ENCODE results near the gene NPAS3. TPM values are rescaled to one million over a fixed set of nuclear protein-coding genes. Genes with fewer than 3 reads are reported as not detected.

NPAS3 gene
- total RNA-seq, 1 experiment from 2014 or later = not detected

DNA sequence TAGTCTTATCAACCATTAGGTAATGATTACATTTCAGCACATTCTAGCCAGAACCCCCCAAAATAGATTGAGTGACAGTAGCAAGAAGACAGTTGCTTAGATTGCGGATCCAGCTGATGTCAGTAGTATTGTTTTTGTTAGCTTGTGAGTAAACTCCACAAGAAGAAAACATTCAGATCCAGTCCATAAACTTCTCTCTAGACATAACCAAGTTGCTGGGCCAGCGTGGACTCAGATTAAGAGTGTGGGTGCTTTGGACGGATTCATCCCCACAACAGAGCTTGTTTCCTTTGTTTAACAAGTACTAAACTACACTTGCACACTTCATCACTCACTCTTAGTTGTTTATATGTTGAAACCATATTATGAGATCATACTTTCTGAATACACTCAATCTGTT lies 293.4 kb downstream of the NPAS3 start:
- no peak overlapping the region for H3K4me2 ChIP-seq
- TF ChIP-seq EZH2 (IDR thresholded peaks at IDR 0.05; ENCODE audit: low read depth) = no peak
- TF ChIP-seq, protein P1, sequence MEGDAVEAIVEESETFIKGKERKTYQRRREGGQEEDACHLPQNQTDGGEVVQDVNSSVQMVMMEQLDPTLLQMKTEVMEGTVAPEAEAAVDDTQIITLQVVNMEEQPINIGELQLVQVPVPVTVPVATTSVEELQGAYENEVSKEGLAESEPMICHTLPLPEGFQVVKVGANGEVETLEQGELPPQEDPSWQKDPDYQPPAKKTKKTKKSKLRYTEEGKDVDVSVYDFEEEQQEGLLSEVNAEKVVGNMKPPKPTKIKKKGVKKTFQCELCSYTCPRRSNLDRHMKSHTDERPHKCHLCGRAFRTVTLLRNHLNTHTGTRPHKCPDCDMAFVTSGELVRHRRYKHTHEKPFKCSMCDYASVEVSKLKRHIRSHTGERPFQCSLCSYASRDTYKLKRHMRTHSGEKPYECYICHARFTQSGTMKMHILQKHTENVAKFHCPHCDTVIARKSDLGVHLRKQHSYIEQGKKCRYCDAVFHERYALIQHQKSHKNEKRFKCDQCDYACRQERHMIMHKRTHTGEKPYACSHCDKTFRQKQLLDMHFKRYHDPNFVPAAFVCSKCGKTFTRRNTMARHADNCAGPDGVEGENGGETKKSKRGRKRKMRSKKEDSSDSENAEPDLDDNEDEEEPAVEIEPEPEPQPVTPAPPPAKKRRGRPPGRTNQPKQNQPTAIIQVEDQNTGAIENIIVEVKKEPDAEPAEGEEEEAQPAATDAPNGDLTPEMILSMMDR (conservative IDR thresholded peaks at IDR 0.05) = no peak
- no peaks in the 10 kb centered on the region for H4K20me1 ChIP-seq (ENCODE audit: insufficient read depth)
- no peak for DNase-seq
- H2AFZ ChIP-seq = no peak overlapping the region
- no peaks in the 10 kb centered on the region for H3K36me3 ChIP-seq (ENCODE audit: low read depth)
- ChIA-PET CTCF (no interaction called here), POLR2A (ENCODE audit: unreplicated experiment) (no interaction called here)
- H3K9me2 ChIP-seq (ENCODE audit: insufficient read depth) = no peaks in the 10 kb centered on the region
- no peaks in the 10 kb centered on the region for H3K27me3 ChIP-seq (ENCODE audit: insufficient read depth, low read depth)
- H3K4me3 ChIP-seq = no peak overlapping the region
- no peaks in the 10 kb centered on the region for H3K79me2 ChIP-seq (ENCODE audit: low read depth)
- no TSS peak for BruUV-seq (replicated peaks)
- H3K4me1 ChIP-seq (replicated peaks; ENCODE audit: insufficient read depth) = no peaks in the 10 kb centered on the region
- intact Hi-C loops (cut with micrococcal nuclease; ENCODE audit: unreplicated experiment) = no loop called here
- H3F3A ChIP-seq (ENCODE audit: insufficient read depth, low read depth) = no peaks in the 10 kb centered on the region
- no peaks in the 10 kb centered on the region for H3K9me3 ChIP-seq (ENCODE audit: insufficient read depth, low read depth)
- H3K27ac ChIP-seq = no peak overlapping the region

DNA sequence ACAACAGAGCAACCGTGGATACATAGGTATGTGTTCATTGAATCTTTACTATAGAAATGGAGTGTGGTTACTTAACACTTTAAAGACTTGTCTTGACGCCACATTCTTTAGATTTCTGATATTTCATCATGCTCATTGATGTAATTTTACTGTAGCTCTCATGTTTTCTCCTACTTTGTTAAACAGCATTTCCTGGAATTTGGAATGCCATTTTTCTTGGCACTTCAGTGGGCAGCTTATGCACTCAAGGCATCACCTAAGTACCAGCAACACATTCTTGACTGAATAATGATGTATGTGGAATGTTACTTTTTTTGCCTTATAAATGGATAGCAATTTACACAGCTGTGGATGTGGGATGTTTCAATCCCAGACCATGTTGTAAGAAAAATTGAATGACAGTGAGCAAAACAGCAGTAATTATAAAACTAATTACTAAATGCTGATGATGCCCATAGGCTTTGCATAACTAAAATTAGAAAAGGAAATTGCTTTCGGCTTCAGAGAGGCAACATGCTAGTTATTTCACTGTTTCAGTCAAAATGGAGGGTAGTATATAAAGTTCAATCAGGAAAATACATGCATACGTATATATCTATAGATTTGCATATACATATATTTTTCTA lies 298.5 kb downstream of the NPAS3 start:
- Histone ChIP-seq H3K4me1 (replicated peaks; ENCODE audit: insufficient read depth) (no peaks in the 10 kb centered on the region), H3K4me3 (no peak overlapping the region), H4K20me1 (ENCODE audit: insufficient read depth) (no peaks in the 10 kb centered on the region), H3K9me2 (ENCODE audit: insufficient read depth) (no peaks in the 10 kb centered on the region), H3K79me2 (ENCODE audit: low read depth) (no peaks in the 10 kb centered on the region), H3K27me3 (ENCODE audit: insufficient read depth, low read depth) (no peaks in the 10 kb centered on the region), H3K4me2 (no peak overlapping the region), H3K9me3 (ENCODE audit: insufficient read depth, low read depth) (no peaks in the 10 kb centered on the region), H3F3A (ENCODE audit: insufficient read depth, low read depth) (no peaks in the 10 kb centered on the region), H3K27ac (no peak overlapping the region), H3K36me3 (ENCODE audit: low read depth) (no peaks in the 10 kb centered on the region), H2AFZ (no peak overlapping the region)
- ChIA-PET CTCF (no interaction called here), POLR2A (ENCODE audit: unreplicated experiment) (no interaction called here)
- no TSS peak for BruUV-seq (replicated peaks)
- no peak for DNase-seq
- TF ChIP-seq, protein P1 (conservative IDR thresholded peaks at IDR 0.05) = no peak
- TF ChIP-seq EZH2 (IDR thresholded peaks at IDR 0.05; ENCODE audit: low read depth) = no peak
- intact Hi-C loops (cut with micrococcal nuclease; ENCODE audit: unreplicated experiment) = no loop called here

DNA sequence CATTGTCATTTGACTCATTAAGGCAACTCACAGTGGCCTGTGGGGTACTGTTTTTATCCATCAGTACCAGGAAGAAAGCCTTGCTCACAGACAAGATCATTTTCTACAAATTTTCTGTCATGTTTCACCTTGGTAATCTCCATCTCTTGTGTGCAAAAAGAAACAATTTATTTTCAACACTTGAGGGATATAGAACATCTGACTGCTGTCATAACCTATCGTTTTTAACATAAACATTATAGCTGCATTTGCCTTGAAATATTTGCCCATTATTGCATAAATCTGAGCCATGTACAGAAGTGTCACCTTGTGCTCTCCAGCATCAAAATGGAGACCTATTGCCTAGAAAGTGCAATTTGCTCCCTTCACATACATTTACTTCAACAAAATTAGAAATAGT lies 300.8 kb downstream of the NPAS3 start:
- Histone ChIP-seq H3K36me3 (ENCODE audit: low read depth) (no peaks in the 10 kb centered on the region), H3K4me3 (no peak overlapping the region), H3F3A (ENCODE audit: insufficient read depth, low read depth) (no peaks in the 10 kb centered on the region), H4K20me1 (ENCODE audit: insufficient read depth) (no peaks in the 10 kb centered on the region), H3K9me3 (ENCODE audit: insufficient read depth, low read depth) (no peaks in the 10 kb centered on the region), H3K9me2 (ENCODE audit: insufficient read depth) (no peaks in the 10 kb centered on the region), H2AFZ (no peak overlapping the region), H3K4me1 (replicated peaks; ENCODE audit: insufficient read depth) (no peaks in the 10 kb centered on the region), H3K27me3 (ENCODE audit: insufficient read depth, low read depth) (no peaks in the 10 kb centered on the region), H3K79me2 (ENCODE audit: low read depth) (no peaks in the 10 kb centered on the region), H3K4me2 (no peak overlapping the region), H3K27ac (no peak overlapping the region)
- POLR2A ChIA-PET (ENCODE audit: unreplicated experiment) = no interaction called here
- intact Hi-C loops (cut with micrococcal nuclease; ENCODE audit: unreplicated experiment) = no loop called here
- TF ChIP-seq EZH2 (IDR thresholded peaks at IDR 0.05; ENCODE audit: low read depth) = no peak
- TF ChIP-seq, protein P1 (conservative IDR thresholded peaks at IDR 0.05) = no peak
- CTCF ChIA-PET = no interaction called here
- no peak for DNase-seq
- no TSS peak for BruUV-seq (replicated peaks)
